ENCODE measurements around the gene WDR12.
"Not testable (repeated sequence)": the region's sequence is repeated elsewhere in the genome, so short reads cannot be mapped to it uniquely, and the experiment has no call there.

WDR12 gene

DNA sequence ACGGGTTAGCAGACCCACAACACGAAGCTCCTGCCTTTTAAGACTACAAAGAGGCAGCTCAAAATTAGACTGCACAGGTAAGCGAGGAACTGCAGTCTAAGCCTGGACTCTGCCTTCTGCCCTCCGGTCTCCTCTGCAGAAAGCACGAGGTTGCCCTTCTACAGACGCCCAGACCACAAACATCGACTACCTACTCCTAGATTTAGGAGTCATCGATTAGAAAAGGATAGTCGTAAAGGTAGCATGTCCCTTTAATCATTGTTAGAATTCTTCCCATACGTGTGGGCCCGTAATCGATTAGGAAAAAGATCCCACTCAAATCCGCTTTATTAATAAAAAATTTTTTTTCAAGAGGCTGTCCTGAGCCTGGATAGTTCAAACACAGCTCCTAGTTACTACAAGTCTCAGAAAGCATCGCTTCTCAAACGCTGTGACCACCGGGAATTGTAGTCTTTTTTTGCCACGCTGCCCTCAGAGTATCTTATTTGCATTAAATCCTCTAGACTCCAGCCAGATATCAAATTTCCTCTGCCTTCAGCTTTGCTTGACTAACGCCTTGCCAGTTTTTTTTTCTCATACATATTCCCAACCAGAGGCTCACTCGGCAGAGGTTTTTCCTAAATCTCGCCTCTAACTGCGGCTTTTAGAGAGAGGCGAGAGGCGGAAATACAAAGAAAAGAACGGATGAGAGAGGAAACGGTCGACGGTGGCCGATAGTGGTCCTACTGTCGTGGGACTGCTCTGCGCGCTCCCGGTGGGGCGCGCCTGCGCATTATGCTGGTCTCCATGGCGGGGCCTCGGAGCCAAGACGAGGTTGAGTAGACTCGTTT, at the start of gene WDR12, which contains the start of gene CARF:
WDR12 (minus strand) TSS at position 162 of the 830 bp plus-strand sequence. CDS start 197 bp downstream, outside the sequence.
CARF (plus strand) TSS at position 764 of the 830 bp plus-strand sequence. CDS start 29,628 bp downstream, outside the sequence.
- peak; percentile 94 to 96 (median 95) for DNase-seq

DNA sequence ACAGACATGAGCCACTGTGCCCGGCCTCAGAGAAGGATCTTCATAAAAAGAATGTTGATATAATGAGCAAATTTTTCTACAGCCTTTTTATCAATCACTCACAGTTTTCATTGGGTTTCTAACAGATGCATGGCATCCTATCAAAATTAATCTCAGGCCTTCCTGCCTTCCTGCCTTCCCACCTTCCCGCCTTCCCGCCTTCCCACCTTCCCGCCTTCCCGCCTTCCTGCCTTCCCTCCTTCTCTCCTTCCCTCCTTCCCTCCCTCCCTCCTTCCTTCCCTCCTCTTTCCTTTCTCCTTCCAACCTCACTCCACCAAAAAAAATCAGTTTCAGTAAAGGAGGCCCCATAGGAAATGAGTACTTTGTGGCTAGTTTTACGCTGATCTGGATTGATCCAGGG, 49.1 kb upstream of the WDR12 start:
- no peak for DNase-seq

- peak; percentile 68 to 87 (median 83) for DNase-seq
Measured at GRCh38 chr2:202950592-202950991, 39.1 kb upstream of the WDR12 start.

DNA sequence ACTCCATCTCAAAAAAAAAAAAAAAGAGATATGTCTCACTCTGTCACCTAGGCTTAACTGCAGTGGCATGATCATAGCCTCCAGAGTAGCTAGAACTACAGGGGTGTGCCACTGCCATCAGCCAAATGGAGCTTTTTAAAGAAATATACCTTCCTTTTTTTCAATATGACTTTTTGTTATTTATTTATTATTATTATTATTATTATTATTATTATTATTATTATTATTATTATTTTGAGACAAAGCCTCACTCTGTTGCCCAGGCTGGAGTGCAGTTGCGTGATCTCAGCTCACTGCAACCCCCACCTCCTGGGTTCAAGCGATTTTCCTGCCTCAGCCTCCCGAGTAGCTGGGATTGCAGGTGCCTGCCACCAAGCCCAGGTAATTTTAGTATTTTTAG, 37.9 kb upstream of the WDR12 start:
- not testable (repeated sequence) for DNase-seq

GRCh38 chr2:202945497-202945896, 34.0 kb upstream of the WDR12 start:
- no peak for DNase-seq

- DNase-seq, result no peak
Measured at GRCh38 chr2:202944816-202945215, 33.3 kb upstream of the WDR12 start.

DNA sequence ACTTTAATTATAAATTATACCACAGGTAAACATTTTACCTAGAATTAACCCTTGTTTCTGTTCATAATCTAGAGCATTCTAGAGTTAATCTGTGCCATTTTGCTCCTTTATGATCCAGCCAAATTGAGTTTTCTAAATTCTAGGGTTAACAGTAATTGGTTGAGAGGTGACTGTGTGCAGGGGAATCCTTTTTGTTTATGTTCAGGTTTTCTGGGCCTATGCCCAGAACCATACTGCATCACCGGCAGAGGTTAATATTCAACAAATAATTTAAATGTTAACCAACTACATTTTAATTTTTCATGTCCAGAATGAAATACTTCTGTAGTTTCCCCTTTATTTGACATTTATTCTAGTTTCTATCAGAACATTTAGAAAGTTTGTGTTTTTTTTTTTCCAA, 32.9 kb upstream of the WDR12 start:
- DNase-seq, result no peak

- DNase-seq, result no peak
Measured at GRCh38 chr2:202941771-202942170, 30.3 kb upstream of the WDR12 start.

DNA sequence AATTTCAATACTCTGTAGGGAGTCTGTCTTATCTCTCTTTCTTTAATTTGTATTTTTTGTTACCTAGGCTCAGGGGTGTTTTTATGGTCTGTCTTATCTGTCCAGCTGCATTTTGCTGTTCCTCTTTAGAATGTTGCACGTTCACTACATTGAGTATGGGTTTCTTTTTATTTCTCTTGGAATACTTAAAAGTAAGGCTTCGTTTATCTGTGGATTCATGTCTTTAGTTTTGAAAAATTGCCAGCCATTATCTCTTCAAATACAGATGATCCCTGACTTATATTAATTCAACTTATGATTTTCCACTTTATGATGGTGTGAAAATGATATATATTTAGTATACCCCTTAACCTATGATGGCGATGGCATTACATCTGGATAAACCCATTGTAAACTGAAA, 27.5 kb upstream of the WDR12 start:
- DNase-seq, result no peak

GRCh38 chr2:202934456-202934855, 23.0 kb upstream of the WDR12 start:
- DNase-seq, result no peak

GRCh38 chr2:202933958-202934357, 22.5 kb upstream of the WDR12 start:
- no peak for DNase-seq

DNA sequence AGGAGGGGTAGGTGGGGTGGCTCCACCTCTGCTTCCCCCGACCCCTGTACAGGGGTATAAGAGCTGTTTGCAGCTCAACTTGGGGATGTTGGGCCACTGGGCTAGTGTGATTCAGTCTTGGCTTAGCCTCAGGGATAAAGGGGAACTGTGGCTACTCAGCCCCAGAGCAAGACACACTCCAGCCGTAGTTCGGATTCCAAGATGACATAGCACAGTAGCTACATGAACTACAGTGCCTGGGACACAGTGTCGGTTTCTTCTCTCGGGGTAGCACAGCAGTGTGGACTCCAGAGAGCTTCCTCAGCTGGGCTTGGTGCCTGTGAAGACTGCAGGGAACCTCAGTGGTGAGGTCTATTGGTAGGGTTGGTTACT, 21.7 kb upstream of the WDR12 start:
- DNase-seq, result no peak

DNA sequence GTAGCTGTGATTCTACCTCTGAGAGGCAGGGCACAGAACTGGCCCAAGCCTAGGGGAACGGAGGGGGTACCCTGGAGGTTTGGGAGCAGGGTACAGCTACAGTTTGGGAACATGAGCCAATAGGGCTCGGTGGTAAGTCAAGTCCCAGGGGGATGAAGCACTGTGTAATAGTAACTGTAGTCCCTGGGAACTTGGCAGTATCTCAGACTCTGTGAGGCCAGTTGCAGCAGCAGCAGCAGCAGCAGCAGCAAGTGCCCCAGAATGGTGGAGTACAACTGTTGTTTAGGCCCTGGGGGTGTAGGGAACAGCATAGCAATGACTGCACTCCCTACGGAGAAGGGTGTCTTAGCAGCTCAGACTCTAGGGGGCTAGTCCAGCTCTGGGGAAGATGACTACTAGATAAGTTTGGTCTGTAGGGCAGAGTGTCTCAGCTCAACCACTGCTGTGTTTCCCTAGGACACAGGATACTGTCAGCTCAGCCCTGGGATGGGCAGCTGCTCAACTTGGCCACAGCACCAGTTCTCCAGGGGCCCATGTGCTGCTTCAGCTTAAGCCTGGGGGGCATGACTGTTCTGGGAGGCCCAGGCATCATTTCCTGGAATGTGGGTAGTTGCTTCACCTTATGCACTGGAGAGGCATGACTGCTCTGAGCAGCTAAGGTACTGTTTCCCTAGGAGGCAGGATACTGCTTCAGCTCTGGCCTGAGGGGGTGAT, 21.1 kb upstream of the WDR12 start:
- no peak for DNase-seq

GRCh38 chr2:202918860-202919259, 7.4 kb upstream of the WDR12 start:
- no peak for DNase-seq

DNA sequence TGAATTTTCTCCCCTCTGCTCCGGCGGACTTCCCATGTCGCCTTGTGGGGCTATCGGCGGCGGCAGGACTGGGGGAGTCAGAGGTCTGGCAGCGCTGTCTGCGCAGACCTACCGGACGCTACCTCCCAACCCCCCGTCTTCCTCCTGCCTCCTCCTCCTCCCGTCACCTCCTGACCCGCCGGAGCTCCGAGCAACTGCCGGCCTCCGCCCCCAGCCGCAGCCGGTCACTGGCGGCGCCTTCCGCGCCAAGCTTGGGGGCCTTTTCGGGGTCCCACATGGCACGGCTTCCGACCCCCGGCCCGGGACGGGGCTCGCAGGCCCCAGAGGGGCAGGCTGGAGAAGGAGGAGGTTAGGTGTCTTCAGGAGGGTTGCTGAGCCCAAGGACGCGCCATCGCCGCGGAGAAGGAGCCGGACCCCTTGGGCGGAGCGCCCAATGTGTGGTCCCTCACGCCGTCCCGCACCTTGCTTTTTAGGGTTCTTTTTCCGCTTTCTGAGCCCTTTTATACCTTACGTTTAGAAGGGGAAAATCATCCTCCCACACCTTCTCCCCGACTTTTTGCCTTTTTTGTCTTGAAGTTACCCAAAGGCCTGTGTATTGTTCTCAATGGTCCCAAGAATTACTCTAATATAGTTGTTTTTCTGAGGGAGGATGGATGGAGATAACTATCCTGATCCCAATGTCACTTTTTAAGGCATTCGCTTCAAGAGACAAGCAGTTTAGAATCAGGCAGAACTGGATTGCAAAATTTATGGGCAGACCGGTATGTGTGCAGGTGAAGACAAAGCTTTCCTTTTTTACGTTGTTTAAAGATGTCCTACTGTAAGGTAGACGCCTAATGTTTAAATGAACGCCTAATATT, 1.1 kb upstream of the WDR12 start:
- peak in 1 of 3 donors; percentile 7 for DNase-seq

GRCh38 chr2:202911203-202911511, 316 bp downstream of the WDR12 start:
- no peak for DNase-seq

- DNase-seq, result no peak
Measured at GRCh38 chr2:202910698-202911097, 775 bp downstream of the WDR12 start.

DNA sequence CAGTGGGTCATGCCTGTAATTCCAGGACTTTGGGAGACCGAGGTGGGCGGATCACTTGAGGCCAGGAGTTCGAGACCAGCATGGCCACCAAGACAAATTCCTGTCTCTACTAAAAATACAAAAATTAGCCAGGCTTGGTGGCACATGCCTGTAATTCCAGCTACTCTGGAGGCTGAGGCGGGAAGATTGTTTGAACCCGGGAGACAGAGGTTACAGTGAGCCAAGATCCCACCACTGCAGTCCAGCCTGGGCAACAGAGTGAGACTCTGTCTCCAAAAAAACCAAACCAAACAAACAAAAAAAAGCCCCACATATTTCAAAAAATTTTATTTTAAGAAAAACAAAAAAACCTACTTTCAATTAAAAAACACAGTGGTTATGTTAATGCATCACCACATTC, 1.2 kb downstream of the WDR12 start:
- DNase-seq, result not testable (repeated sequence)

DNA sequence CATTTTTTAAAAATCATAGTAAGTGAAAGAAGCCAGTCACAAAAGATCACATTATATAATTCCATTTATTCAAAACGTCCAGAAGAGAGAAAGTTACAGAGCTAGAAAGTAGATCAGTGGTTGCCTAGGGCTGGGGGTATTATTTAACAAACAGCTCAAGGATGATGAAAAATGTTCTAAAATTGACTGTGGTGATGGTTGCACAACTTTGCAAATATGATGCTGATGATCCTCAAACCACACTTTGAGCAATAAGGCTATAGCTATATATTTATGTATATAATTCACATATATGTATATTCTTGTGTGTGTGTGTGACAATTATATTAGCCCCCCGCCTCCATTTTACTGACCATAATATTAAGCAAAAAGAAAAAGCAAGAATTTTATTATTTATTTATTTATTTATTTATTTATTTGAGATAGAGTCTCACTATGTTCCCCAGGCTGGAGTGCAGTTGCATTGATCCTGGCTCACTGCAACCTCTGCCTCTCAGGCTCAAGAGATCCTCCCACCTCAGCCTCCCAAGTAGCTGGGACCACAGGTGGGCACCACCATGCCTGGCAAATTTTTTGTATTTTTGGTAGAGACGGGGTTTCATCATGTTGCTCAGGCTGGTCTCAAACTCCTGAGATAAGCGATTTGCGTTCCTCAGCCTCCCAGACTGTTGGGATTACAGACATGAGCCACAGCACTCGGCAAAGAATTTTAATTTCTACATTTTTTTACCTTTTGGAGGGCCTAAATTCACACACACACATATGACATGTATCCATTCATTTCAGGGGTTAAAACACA, 1.9 kb downstream of the WDR12 start:
- no peak for DNase-seq

- no peak for DNase-seq
Measured at GRCh38 chr2:202908186-202908585, 3.3 kb downstream of the WDR12 start.

- DNase-seq, result not testable (repeated sequence)
Measured at GRCh38 chr2:202905507-202905906, 6.0 kb downstream of the WDR12 start.

- DNase-seq, result no peak
Measured at GRCh38 chr2:202885190-202885589, 26.3 kb downstream of the WDR12 start.
